ENCODE results near the gene XRCC1.
"Not testable (repeated sequence)": the region's sequence is repeated elsewhere in the genome, so short reads cannot be mapped to it uniquely, and the experiment has no call there.

Gene XRCC1

GRCh38 chr19:43575156-43575950 is at the start of gene XRCC1, which contains the start of gene PINLYP:
TSS of gene XRCC1 (minus strand) at chr19:43575527. CDS start at chr19:43575458, 69 bp downstream.
TSS of gene PINLYP (plus strand) at chr19:43575801. CDS start at chr19:43577192, 1,391 bp downstream.
- peak; percentile 99 for DNase-seq (ENCODE audit: low spot score)

- DNase-seq (ENCODE audit: low spot score), result no peak
These were observed 49.6 kb upstream of the XRCC1 start for GRCh38 chr19:43624933-43625332.

- DNase-seq (ENCODE audit: low spot score), result no peak
These were observed 48.8 kb upstream of the XRCC1 start for GRCh38 chr19:43623889-43624670.

GRCh38 chr19:43622956-43623355 is 47.6 kb upstream of the XRCC1 start:
- no peak for DNase-seq (ENCODE audit: low spot score)

GRCh38 chr19:43622070-43622469 is 46.7 kb upstream of the XRCC1 start:
- DNase-seq (ENCODE audit: low spot score), result no peak

- DNase-seq (ENCODE audit: low spot score), result no peak
These were observed 45.0 kb upstream of the XRCC1 start for GRCh38 chr19:43620061-43621001.

- DNase-seq (ENCODE audit: low spot score), result peak; percentile 98
These were observed 44.1 kb upstream of the XRCC1 start, which contains the start of gene ZNF428 for GRCh38 chr19:43619262-43620060. TSS of gene ZNF428 (minus strand) at chr19:43619629. CDS start at chr19:43614304, 5,325 bp downstream.

GRCh38 chr19:43618921-43619261 is 43.6 kb upstream of the XRCC1 start:
- peak; percentile 31 for DNase-seq (ENCODE audit: low spot score)

- no peak for DNase-seq (ENCODE audit: low spot score)
These were observed 41.6 kb upstream of the XRCC1 start for GRCh38 chr19:43616954-43617353.

GRCh38 chr19:43616306-43616705 is 41.0 kb upstream of the XRCC1 start:
- no peak for DNase-seq (ENCODE audit: low spot score)

- DNase-seq (ENCODE audit: low spot score), result no peak
These were observed 37.0 kb upstream of the XRCC1 start for GRCh38 chr19:43612374-43612773.

- DNase-seq (ENCODE audit: low spot score), result no peak
These were observed 36.5 kb upstream of the XRCC1 start, which contains the start of gene SRRM5 for GRCh38 chr19:43611788-43612187. TSS of gene SRRM5 (plus strand) at chr19:43612088. CDS start at chr19:43612122, 34 bp downstream.

- no peak for DNase-seq (ENCODE audit: low spot score)
These were observed 35.2 kb upstream of the XRCC1 start for GRCh38 chr19:43610493-43610892.

- no peak for DNase-seq (ENCODE audit: low spot score)
These were observed 34.5 kb upstream of the XRCC1 start for GRCh38 chr19:43609872-43610271.

GRCh38 chr19:43607238-43608205 is 32.2 kb upstream of the XRCC1 start:
- DNase-seq (ENCODE audit: low spot score), result no peak

GRCh38 chr19:43606569-43607229 is 31.4 kb upstream of the XRCC1 start:
- no peak for DNase-seq (ENCODE audit: low spot score)

GRCh38 chr19:43605875-43606568 is 30.7 kb upstream of the XRCC1 start:
- DNase-seq (ENCODE audit: low spot score), result no peak

GRCh38 chr19:43600326-43600725 is 25.0 kb upstream of the XRCC1 start:
- DNase-seq (ENCODE audit: low spot score), result not testable (repeated sequence)
